ENCODE measurements around the gene RNPC3.

GRCh38 chr1:103516693-103517092 lies 8.8 kb upstream of the RNPC3 start:
- TF ChIP-seq CTCF (IDR thresholded peaks at IDR 0.05; ENCODE audit: borderline replicate concordance, extremely low read depth, low read length, poor library complexity, severe bottlenecking) (no peak), EZH2 (IDR thresholded peaks at IDR 0.05; ENCODE audit: borderline replicate concordance, low read depth, low read length, severe bottlenecking) (no peak)

Measured in DND-41 (cell line).